Endothelial cell of umbilical vein (primary cell): ENCODE measurements around the gene KCNJ6. TPM values are rescaled to one million over a fixed set of nuclear protein-coding genes. Genes with fewer than 3 reads are reported as not detected.
"Not testable (repeated sequence)": the region's sequence is repeated elsewhere in the genome, so short reads cannot be mapped to it uniquely, and the experiment has no call there.

Experiments used
- BruUV-seq: library from RNA; stranded (reverse); fragments of 400-500 nt; replicated peaks from 2 replicates; lab custom pipeline; 2021; lab: Mats Ljungman, UMichigan
- CTCF ChIA-PET: fragments of 300-600, 350-600 bp; sonication (Branson Sonifier 250); formaldehyde crosslinking; loops from one replicate; lab custom pipeline; 2021; ENCODE audit warnings: antibody characterized with exemption, inconsistent platforms; lab: Charles Lee
- POLR2A ChIA-PET: fragments of 300-600, 350-600 bp; sonication (Branson Sonifier 250); formaldehyde crosslinking; loops from one replicate; lab custom pipeline; 2021; ENCODE audit warnings: antibody characterized with exemption, inconsistent platforms; lab: Charles Lee
- DNase-seq: peaks from one replicate; pipeline ENCODE4 v3.0.0-alpha.2; 2011; ENCODE audit warnings: low read depth, low spot score
- FAIRE-seq: peaks from 2 replicates; lab custom pipeline; 2011; peaks lifted over from hg19 to GRCh38; lab: Jason Lieb, UNC
- H2AFZ ChIP-seq: 2 replicates; pipeline ENCODE4 v1.6.0; 2012; ENCODE audit warnings: low read depth, low read length, control low read depth, inconsistent platforms
- H3K27ac ChIP-seq: 2 replicates; pipeline ENCODE4 v1.5.1; 2011; ENCODE audit warnings: low read depth, mild to moderate bottlenecking, control low read depth, low read length, moderate library complexity; ENCODE audit not compliant: insufficient read depth
- H3K27me3 ChIP-seq, 2 experiments: 2 replicates each; pipeline versions ENCODE4 v1.6.0 to v1.6.1; 2011; ENCODE audit warnings: low read length in 2 of 2, mixed read lengths in 1 of 2; ENCODE audit not compliant: control insufficient read depth in 2 of 2, insufficient read depth in 2 of 2
- H3K36me3 ChIP-seq, 2 experiments: 2 replicates in 1 of 2; 3 replicates in 1 of 2; pipeline ENCODE4 v1.5.1; 2011; ENCODE audit warnings: low read length in 2 of 2, mild to moderate bottlenecking in 1 of 2, moderate library complexity in 1 of 2; ENCODE audit not compliant: control insufficient read depth in 2 of 2, insufficient read depth in 2 of 2; ENCODE audit errors: extremely low read depth in 1 of 2
- H3K4me1 ChIP-seq: 3 replicates; pipeline ENCODE4 v1.5.1; 2011; ENCODE audit warnings: mild to moderate bottlenecking, low read length; ENCODE audit not compliant: control insufficient read depth, insufficient read depth; ENCODE audit errors: extremely low read depth
- H3K4me2 ChIP-seq: 2 replicates; pipeline ENCODE4 v1.6.1; 2011; ENCODE audit warnings: low read length, control low read depth, mixed read lengths; ENCODE audit not compliant: insufficient read depth
- H3K4me3 ChIP-seq, 3 experiments: fragments of 200-600 bp in 1 of 3; sonication (generic), shearing (Covaris generic) in 1 of 3; replicated peaks in 1 of 3; 2 replicates each; pipeline ENCODE4 v1.5.1; 2011 to 2016; ENCODE audit warnings: control low read depth in 3 of 3, low read length in 3 of 3, mild to moderate bottlenecking in 2 of 3, inconsistent platforms in 1 of 3, low read depth in 1 of 3, moderate library complexity in 1 of 3; ENCODE audit not compliant: insufficient read depth in 1 of 3
- H3K79me2 ChIP-seq: 2 replicates; pipeline ENCODE4 v1.6.0; 2012; ENCODE audit warnings: low read length, inconsistent platforms; ENCODE audit not compliant: control insufficient read depth, insufficient read depth
- H3K9ac ChIP-seq: replicated peaks from 2 replicates; pipeline ENCODE3; 2011; ENCODE audit warnings: low read length, control low read depth; ENCODE audit not compliant: insufficient read depth; ENCODE audit errors: extremely low read depth
- H3K9me1 ChIP-seq: replicated peaks from 3 replicates; pipeline ENCODE4 v1.6.0; 2011; ENCODE audit warnings: mild to moderate bottlenecking, low read length; ENCODE audit not compliant: control insufficient read depth, insufficient read depth; ENCODE audit errors: extremely low read depth
- H3K9me3 ChIP-seq: replicated peaks from 2 replicates; pipeline ENCODE4 v1.5.1; 2012; ENCODE audit warnings: low read length, inconsistent platforms; ENCODE audit not compliant: control insufficient read depth, insufficient read depth
- H4K20me1 ChIP-seq: replicated peaks from 2 replicates; pipeline ENCODE3; 2011; ENCODE audit warnings: mild to moderate bottlenecking, low read length; ENCODE audit not compliant: control insufficient read depth, insufficient read depth; ENCODE audit errors: extremely low read depth
- FOS ChIP-seq: IDR thresholded peaks from 2 replicates; pipeline ENCODE4 v1.6.1; 2011; ENCODE audit warnings: mild to moderate bottlenecking, low read length, moderate library complexity, borderline replicate concordance; ENCODE audit not compliant: insufficient read depth
- MYC ChIP-seq: IDR thresholded peaks from one replicate; pipeline ENCODE4 v1.6.1; 2011; ENCODE audit warnings: mild to moderate bottlenecking, low read depth, low read length
- POLR2A ChIP-seq: IDR thresholded peaks from 2 replicates; pipeline ENCODE4 v1.6.1; 2012; ENCODE audit warnings: low read depth, mild to moderate bottlenecking, control low read depth, low read length
- dilution Hi-C: fragments of 300-500 bp; cut with MboI; formaldehyde crosslinking; loops from one replicate; pipeline ENCODE4 v1.15.0; 2019; ENCODE audit warnings: low sequenced_read_pairs; ENCODE audit not compliant: extremely low pct_ligation_motif_present
- intact Hi-C: fragments of 100-400 bp; cut with micrococcal nuclease; formaldehyde crosslinking; loops from one replicate; pipeline ENCODE4 v1.10.0; 2022
- polyA plus RNA-seq, 4 experiments: library from polyadenylated mRNA; depleted of rRNA in 3 of 4; stranded (reverse) in 3 of 4; unstranded in 1 of 4; fragments of >200 nt; gene quantifications; 2 replicates each; pipeline versions ENCODE4 v1.2.1 to v1.2.3, GENCODE V29; 2011 to 2012; ENCODE audit warnings: missing spikeins in 1 of 4
- total RNA-seq: library from RNA; stranded (reverse); gene quantifications from 2 replicates; pipeline ENCODE4 v1.2.3, GENCODE V29; 2021
- TF ChIP-seq, protein P1 (sequence below): IDR thresholded peaks from 2 replicates; pipeline ENCODE4 v1.6.1; 2011; ENCODE audit not compliant: insufficient read depth, insufficient read length
- TF ChIP-seq, protein P2 (sequence below), 2 donors: IDR thresholded peaks; 1 replicate in 1 of 2; 2 replicates in 1 of 2; pipeline ENCODE4 v1.5.1; 2011; ENCODE audit warnings: low read length in 2 of 2, mild to moderate bottlenecking in 2 of 2, moderate library complexity in 2 of 2, control low read depth in 1 of 2, inconsistent platforms in 1 of 2, low read depth in 1 of 2; ENCODE audit not compliant: insufficient read depth in 1 of 2; ENCODE audit errors: extremely low read depth in 1 of 2

The KCNJ6 gene
- total and polyA plus RNA-seq, 2 donors (not counting 3 experiments of a cell fraction or from before 2014, with no cell fraction given) = not detected

DNA sequence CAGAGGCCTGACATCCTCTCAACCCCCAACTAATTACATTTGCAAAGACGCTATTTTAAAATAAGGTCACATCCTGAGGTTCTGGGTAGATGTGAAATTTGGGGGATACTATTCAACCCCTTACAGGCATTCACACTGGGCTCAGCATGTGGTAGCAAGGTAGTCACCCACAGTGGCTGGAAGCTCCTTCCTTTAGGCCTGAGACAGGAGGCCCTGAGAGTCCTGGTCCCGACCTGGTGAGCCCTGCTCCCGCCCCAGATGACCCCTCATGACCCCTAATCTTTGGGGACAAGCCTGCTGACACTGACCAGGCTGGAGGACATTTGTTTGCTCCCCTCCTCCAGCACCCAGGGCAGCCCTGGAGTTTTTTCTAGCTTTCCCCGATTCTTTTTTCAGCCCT lies 323.8 kb downstream of the KCNJ6 start:
- Histone ChIP-seq H3K9ac (no peak overlapping the region), H4K20me1 (no peaks in the 10 kb centered on the region), H3K27ac (no peak overlapping the region), H3K4me2 (no peak overlapping the region), H3K79me2 (no peaks in the 10 kb centered on the region), H3K9me1 (no peaks in the 10 kb centered on the region), H3K36me3 (no peaks in the 10 kb centered on the region), H2AFZ (no peak overlapping the region), H3K4me3 (no peak overlapping the region), H3K4me1 (no peaks in the 10 kb centered on the region), H3K9me3 (no peaks in the 10 kb centered on the region), H3K27me3 (no peaks in the 10 kb centered on the region)
- TF ChIP-seq, protein P1, sequence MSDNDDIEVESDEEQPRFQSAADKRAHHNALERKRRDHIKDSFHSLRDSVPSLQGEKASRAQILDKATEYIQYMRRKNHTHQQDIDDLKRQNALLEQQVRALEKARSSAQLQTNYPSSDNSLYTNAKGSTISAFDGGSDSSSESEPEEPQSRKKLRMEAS = no peak
- TF ChIP-seq FOS (no peak), POLR2A (no peak), MYC (no peak)
- TF ChIP-seq, protein P2, sequence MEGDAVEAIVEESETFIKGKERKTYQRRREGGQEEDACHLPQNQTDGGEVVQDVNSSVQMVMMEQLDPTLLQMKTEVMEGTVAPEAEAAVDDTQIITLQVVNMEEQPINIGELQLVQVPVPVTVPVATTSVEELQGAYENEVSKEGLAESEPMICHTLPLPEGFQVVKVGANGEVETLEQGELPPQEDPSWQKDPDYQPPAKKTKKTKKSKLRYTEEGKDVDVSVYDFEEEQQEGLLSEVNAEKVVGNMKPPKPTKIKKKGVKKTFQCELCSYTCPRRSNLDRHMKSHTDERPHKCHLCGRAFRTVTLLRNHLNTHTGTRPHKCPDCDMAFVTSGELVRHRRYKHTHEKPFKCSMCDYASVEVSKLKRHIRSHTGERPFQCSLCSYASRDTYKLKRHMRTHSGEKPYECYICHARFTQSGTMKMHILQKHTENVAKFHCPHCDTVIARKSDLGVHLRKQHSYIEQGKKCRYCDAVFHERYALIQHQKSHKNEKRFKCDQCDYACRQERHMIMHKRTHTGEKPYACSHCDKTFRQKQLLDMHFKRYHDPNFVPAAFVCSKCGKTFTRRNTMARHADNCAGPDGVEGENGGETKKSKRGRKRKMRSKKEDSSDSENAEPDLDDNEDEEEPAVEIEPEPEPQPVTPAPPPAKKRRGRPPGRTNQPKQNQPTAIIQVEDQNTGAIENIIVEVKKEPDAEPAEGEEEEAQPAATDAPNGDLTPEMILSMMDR (IDR thresholded peaks at IDR 0.05; ENCODE audit: extremely low read depth in 1 of 2, insufficient read depth in 1 of 2, low read depth in 1 of 2, low read length in 2 of 2) = no peak
- CTCF ChIA-PET = no interaction called here
- no TSS peak for BruUV-seq
- no peak for FAIRE-seq
- intact Hi-C loops = no loop called here
- dilution Hi-C loops = no loop called here
- DNase-seq = no peak
- POLR2A ChIA-PET = no interaction called here

DNA sequence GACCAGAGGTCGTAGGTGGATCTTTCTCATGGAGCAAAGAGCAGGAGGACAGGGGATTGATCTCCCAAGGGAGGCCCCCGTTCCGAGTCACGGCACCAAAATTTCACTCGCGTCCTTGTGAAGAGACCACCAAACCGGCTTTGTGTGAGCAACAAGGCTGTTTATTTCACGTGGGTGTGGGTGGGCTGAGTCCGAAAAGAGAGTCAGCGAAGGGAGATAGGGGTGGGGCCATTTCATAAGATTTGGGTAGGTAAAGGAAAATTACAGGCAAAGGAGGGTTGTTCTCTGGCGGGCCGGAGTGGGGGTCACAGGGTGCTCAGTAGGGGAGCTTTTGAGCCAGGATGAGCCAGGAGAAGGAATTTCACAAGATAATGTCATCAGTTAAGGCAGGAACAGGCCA lies 324.3 kb downstream of the KCNJ6 start:
- POLR2A ChIA-PET, H3K9ac ChIP-seq, H3K27me3 ChIP-seq, H3K79me2 ChIP-seq, H3K27ac ChIP-seq, H3K9me3 ChIP-seq, H3K9me1 ChIP-seq, H3K4me2 ChIP-seq, dilution Hi-C loops, FAIRE-seq, DNase-seq, H3K36me3 ChIP-seq, BruUV-seq, H3K4me1 ChIP-seq, H3K4me3 ChIP-seq, CTCF ChIA-PET, intact Hi-C loops, H4K20me1 ChIP-seq, H2AFZ ChIP-seq: not testable (repeated sequence)

DNA sequence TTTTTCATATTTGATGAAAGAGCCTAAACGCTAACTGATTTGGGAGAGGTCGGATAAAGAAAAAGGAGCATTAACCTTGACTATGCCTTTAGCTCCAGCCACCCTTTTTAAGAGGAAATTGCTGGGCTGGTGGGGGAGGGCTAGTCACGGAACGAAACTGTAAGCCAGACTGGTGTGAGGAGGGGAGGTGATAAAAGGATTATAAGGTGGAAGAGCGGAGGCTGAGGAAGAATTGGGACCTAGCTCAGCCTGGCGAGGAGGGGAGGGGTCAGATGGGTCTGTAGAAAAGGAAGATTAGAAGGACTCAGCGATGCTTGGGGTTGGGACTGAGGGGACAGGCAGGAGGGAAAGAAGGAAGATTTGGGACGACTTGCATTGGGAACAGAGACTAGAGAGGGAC lies 325.4 kb downstream of the KCNJ6 start:
- CTCF ChIA-PET, H3K4me1 ChIP-seq, H3K27me3 ChIP-seq, H4K20me1 ChIP-seq, H3K9me1 ChIP-seq, H3K79me2 ChIP-seq, BruUV-seq, intact Hi-C loops, H3K9ac ChIP-seq, DNase-seq, H3K36me3 ChIP-seq, H3K4me3 ChIP-seq, dilution Hi-C loops, H3K4me2 ChIP-seq, H2AFZ ChIP-seq, FAIRE-seq, POLR2A ChIA-PET, H3K9me3 ChIP-seq, H3K27ac ChIP-seq: not testable (repeated sequence)
